SK-N-DZ (cell line): ENCODE measurements around the gene TRMT10C.
"Not testable (repeated sequence)": the region's sequence is repeated elsewhere in the genome, so short reads cannot be mapped to it uniquely, and the experiment has no call there.

Experiments used
- DNase-seq: peaks from one replicate; pipeline ENCODE4 v3.0.0-alpha.2; 2015; ENCODE audit warnings: low spot score

The TRMT10C gene

DNA sequence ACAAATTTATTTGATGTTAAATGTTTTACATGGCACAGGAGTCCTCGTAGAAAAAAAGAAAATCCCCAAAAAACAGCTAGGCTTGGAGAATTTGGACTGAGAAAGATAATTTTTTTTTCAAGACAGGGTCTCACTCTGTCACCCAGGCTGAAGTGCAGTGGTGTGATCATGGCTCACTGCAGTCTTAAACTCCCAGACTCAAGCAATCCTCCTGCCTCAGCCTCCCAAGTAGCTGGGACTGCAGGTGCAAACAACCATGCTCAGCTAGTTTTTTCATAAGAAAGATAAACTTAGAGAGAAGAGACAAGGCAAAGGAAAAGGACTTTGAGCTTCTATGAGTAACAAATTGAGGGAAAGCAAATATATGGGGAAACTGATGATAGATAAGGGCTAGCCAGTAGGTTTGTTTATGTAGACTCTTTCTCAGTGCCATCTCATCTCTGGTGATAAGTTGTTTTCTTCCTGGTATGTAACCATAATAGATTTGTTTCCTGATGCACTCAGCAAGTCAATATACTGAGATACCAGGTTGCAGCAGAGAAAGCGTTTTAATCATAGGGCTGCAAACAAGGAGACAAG lies 13.1 kb upstream of the TRMT10C start:
- no peak for DNase-seq

DNA sequence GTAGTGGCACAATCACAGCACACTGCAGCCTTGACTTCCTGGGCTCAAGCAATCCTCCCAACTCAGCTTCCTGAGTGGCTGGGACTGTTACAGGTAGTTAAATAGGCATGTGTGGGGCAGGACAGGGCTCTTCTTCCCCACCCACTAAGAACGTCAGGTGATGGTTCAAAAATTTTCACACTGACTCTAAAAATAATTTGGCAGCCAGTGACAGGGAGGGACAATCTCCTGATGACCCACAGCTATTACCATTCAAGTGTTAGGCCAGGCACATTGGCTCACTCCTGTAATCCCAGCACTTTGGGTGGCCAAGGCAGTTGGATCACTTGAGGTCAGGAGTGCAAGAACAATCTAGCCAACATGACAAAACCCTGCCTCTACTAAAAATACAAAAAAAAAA lies 12.2 kb upstream of the TRMT10C start:
- DNase-seq: no peak

DNA sequence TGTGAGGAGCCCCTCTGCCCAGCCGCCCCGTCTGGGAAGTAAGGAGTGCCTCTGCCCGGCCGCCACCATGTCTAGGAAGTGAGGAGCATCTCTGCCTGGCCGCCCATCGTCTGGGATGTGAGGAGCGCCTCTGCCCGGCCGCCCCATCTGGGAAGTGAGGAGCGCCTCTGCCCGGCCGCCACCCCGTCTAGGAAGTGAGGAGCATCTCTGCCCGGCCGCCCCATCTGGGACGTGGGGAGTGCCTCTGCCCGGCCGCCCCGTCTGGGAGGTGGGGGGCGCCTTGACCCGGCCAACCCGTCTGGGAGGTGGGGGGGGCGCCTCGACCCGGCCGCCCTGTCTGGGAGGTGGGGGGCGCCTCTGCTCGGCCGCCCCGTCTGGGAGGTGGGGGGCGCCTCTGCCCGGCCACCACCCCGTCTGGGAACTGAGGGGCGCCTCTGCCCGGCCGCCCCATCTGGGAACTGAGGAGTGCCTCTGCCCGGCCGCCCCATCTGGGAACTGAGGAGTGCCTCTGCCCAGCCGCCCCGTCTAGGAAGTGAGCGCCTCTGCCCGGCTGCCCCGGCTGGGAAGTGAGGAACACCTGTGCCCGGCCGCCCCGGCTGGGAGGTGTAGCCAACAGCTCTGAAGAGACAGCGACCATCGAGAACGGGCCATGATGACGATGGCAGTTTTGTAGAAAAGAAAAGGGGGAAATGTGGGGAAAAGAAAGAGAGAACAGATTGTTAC lies 10.1 kb upstream of the TRMT10C start:
- DNase-seq: not testable (repeated sequence)

DNA sequence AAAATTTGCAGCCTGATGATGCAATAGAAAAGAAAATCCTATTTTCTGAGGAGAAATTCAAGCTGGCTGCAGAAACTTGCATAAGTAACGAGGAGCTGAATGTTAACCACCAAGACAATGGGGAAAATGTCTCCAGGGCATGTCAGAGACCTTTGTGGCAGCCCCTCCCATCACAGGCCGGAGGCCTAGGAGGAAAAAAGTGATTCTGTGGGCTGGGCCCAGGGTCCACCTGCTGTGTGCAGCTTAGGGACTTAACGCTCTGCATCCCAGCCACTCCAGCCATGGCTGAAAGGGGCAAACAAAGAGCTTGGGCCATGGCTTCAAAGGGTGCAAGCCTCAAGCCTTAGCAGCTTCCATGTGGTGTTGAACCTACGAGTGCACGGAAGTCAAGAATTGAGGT lies 8.3 kb upstream of the TRMT10C start:
- DNase-seq: not testable (repeated sequence)

DNA sequence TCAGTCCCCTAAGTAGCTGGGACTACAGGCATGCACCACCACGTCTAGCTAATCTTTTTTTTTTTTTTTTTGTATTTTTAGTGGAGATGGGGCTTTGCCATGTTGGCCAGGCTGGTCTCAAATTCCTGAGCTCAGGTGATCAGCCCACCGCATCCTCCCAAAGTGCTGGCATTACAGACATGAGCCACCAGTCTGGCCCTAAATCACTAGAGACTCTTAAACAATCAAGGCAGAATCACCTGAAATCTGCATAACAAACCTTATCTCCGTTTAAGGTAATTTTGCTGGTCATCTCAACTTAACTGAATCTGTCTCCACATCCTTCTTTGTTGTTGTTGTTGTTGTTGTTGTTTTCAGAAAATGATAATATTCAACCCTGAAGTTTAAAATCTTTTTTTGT lies 5.6 kb upstream of the TRMT10C start:
- DNase-seq: no peak

DNA sequence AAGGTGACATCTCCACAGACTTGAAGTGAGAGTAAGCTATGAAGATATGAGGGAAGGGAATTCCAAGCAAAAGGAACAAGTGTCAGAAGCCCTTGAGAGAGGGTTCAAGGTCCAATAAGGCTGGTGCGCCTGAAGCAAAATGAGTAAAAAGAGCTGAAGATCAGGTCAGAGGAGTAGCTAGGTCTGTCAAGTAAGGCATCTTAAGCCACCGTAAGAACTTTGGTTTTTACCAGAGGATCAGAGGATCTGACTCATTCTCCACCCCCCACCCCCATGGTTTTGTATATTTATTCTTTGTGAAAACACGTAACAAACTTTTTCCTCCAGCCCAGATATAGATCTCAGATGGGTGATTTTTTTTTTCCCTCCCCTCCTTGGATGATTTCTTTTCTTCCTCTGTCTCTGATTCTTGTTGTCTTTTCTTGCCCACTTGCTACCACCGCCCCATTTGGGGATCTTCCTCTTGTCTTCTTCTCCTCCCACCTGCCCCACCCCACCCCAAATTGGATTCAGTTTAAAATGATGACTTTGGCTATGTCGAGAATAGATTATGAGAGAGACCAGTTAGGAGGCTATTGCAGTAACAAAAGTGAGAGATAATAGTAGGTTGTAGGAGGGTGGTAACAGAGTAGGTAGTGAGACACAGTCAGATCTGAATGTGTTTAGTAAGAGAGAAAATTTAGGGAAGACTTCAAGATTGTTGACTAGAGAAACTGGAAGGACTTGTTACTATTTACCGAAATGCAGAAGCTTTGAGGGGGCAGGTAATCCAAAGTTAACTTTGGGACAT lies 6.1 kb downstream of the TRMT10C start:
- DNase-seq: no peak

DNA sequence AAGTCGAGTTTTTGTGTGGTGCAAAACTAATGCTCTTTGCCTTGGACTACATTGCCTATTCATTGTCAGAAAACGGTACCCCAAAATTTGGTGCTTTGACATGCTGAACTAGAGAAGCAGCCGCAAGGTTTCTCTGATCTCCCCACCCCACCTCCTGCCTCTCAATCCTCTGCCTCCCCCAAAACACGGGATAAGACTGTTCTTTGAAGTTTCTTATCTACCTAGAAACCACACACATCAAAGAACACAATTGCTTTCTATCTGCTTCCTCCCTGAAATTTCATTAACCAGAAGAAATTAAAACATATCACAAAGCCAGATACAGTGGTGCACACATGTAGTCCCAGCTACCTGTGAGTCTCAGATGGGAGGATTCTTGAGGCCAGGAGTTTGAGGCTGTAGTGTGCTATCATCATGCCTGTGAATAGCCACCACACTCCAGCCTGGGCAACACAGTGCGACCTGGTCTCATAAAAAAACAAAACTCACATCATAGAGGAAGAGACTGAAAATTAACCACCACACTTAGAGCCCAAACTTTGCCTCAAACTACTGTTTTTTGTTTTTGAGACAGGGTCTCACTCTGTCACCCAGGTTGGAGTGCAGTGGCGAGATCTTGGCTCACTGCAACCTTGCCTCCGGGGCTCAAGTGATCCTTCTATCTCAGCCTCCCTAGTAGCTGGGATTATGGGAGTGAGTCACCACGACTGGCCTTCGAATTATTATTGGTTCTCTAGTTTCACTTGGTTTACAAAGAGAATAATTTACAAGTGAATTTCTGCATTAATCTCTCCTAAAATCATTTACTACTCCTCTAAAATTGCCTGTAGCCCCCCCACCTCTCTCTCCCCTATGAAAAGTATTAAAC lies 9.6 kb downstream of the TRMT10C start:
- DNase-seq: no peak

DNA sequence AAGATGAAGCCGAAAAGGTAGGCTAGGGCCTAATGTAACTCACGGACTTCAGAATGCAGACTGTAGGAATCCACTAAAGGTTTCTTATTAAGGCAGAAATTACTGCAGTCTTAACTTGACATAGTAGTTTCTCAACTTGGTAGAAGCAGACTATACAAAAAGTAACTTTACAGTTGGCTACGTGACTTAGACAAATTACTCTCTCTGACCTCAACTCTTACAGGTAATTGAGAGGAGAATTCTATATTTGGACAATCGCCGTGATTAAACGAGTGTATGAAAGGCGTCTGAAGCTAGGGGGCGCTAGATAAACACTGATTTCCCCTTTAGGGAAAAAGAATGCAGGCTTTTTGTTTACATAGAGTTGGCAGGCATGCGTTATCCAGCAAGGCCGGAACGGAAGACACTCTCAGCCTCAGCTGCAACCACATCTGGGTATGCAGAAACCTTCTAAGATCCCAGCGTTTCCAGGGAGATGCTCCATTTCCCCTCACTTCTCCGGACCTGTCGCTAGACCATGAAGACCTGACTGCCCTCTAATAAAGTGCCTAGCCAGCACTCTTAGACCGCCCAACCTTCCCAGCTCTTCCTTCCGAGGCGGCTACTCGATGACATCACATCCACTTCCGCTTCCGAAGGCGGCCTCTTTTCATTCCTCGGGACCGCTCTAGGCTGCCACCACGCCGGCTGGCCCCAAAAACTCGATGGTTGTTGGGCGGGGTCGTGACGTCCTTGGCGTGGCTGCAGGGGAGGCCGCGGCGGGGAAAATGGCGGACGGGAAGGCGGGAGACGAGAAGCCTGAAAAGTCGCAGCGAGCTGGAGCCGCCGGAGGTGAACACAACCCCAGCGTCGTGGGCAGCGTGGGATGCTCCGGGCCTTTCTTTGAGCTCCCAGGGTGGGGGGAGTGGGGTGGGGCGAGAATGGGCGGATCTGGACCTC lies 12.1 kb downstream of the TRMT10C start, which contains the start of gene PCNP:
TSS of gene PCNP (plus strand) at position 732 of the 939 bp plus-strand sequence. CDS start at position 768, 36 bp downstream.
- DNase-seq: peak; percentile 99

DNA sequence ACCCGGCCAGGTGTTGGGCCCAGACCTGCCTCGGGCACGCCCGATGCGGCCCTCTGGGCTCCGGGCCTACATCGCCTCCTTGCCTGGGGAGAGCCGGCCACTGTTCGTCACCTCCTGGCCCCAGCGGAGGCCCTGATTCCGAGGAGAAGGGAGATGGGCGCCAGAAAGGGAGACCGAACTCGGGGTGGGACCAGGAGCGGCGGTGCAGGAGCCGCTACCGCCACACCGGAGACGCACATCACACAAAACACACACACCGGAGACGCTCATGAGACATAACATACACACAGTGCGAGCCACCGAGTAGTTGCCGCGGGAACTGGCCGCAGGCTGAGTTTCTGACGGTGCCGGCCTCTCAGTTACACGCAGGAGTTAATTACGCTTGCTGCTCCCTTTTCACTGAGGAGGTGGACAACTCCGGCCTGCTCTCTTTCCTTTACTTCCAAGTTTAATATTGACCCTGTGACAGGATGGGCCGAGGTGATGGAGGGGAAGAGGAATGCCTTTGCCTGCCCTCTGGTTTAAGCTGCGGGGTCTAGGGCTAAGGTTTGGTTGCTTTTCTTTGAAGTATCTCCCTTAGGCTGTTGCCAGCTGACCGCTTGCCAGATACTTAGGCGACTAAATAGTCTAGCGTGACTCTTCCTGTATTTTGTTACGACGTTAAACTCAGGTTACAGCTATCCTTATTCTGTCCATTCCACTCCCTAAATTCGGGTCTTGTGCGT lies 12.9 kb downstream of the TRMT10C start:
- DNase-seq: peak; percentile 59

DNA sequence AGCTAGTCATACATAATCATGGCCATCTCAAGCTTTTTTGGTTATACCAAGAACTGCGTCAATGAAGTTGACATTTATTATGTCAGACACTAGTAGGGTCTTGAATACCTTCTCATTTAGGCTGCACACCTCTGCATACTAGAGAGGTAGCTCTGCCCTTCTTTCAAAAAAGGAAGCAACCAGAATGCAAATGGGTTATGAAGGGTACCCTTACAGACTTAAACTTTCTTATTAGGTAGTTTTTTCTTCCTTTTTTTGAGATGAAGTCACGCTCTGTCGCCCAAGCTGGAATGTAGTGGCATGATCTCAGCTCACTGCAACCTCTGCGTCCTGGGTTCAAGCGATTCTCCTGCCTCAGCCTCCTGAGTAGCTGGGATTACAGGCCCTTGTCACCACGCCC lies 15.6 kb downstream of the TRMT10C start:
- DNase-seq: no peak

DNA sequence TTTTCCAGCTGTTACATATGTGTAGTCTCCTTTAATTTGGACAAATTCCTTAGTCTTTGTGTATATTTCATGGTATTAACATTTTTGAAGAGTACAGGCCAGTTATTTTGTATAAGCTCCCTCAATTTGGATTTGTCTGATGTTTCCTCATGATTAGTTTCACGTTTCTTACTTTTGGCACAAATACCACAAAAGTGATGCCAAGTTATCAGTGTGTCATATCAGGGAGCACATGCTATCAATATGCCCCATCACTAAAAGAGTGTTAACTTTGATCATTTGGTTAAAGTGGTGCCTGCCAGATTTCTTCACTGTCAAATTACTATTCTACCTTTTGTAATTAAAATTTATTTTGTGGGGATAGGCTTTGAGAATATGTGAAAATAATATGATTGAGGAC lies 26.9 kb downstream of the TRMT10C start:
- no peak for DNase-seq

DNA sequence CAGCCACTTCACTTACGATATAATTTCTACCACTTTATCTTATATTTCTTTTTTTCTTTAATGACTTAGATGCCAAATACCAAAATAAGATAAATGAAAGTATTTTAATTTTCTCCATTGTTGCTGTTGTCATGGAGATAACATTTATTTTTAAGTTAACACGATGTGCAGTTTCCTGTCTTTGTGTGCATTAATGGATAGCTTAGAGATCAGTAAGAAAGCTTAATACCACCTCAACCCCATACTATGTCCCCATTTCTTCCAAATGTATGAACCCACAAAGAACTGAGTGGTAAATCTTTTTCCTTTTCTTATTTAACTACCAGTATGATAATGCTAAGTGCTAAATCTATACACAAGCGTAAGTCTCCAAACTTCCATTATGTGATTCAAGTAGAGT lies 29.4 kb downstream of the TRMT10C start:
- no peak for DNase-seq

DNA sequence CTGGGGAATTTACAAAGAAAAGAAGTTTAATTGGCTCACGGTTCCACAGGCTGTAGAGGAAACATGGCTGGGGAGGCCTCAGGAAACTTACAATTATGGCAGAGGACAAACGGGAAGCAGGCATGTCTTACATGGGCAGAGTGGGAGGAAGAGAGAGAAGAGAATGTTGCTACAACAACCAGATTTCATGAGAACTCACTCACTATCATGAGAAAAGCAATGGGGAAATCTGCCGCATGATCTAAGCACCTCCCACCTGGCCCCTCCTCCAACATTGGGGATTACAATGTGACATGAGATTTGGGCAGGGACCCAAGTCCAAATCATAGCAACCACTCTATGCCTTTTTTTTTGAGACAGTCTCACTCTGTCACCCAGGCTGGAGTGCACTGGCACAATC lies 41.1 kb downstream of the TRMT10C start:
- DNase-seq: no peak

DNA sequence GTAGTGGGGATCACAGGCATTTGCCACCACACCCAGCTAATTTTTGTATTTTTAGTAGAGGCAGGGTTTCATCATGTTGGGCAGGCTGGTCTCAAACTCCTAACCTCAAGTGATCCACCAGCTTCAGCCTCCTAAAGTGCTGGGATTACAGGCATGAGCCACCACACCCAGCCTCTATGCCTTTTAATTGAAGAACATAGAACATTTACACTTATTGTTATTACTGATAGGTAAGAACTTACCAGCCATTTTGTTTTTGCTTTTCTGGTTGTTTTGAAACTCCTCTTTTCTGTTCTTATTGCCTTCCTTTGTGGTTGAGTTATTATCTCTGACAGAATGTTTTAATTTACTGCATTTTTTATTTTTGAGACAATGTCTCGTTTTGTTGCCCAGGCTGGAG lies 41.5 kb downstream of the TRMT10C start:
- DNase-seq: no peak

DNA sequence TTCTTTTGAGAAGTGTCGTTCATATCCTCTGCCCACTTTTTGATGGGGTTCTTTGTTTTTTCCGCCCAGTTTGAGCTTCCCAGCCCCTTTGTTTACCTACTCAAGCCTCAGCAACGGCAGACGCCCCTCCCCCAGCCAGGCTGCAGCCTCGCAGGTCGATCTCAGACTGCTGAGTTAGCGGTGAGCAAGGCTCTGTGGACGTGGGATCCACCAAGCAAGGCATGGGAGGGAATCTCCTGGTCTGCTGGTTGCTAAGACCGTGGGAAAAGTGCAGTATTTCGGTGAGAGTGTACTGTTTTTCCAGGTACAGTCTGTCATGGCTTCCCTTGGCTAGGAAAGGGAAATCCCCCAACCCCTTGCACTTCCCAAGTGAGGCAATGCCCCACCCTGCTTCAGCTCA lies 43.7 kb downstream of the TRMT10C start:
- DNase-seq: not testable (repeated sequence)

DNA sequence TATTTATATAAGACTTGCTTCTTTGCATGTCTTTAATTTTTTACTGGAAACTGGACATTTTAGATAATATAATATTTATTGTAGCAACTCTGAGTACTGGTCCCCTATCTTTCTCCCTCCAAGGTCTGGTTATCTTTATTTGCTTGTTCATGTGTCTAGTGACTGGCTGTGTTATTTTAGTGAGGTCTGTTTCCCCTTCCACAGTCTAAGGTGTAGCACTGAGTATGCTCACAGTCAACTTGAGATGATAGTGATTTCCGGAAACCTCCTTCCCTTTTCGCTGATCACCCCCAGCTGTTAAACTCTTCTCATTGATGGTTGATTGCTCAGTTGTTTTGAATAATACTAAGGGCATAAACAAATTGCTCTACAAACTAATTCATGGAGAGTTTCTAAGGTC lies 49.4 kb downstream of the TRMT10C start:
- no peak for DNase-seq

DNA sequence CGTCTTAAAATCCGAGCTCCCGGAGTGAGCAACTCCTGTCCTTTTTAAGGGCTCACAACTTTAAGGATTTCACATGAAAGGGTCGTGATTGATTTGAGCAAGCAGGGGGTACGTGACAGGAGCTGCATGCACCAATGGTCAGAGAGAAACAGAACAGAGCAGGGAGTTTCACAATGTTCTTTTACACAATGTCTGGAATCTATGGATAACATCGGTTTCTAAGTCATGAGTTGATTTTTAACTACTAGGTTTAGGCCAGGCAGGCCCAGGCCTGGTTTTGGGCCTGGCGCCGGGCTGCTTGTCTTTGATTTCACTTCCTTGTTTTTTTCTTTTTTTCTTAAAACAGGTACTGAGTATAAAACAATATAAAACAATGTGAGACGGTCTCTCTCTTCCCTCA lies 51.3 kb downstream of the TRMT10C start:
- not testable (repeated sequence) for DNase-seq

DNA sequence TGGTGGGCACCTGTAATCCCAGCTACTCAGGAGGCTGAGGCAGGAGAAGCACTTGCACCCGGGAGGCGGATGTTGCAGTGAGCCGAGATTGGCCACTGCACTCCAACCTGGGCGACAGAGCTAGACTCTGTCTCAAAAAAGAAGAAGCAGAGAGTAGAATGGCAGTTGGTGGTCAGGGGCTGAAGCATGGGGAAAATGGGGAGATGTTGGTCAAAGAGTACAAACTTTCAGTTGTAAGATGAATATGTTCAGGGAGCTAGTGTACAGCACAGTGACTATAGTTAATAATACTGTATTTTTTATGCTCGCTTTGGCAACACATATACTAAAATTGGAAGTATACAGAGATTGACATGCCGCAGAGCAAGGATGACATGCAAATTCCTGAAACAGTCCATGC lies 53.9 kb downstream of the TRMT10C start:
- DNase-seq: no peak
